ENCODE results near the gene MTUS2. TPM values are rescaled to one million over a fixed set of nuclear protein-coding genes. Genes with fewer than 3 reads are reported as not detected.

MTUS2 gene
- total RNA-seq, 1 experiment from 2014 or later, result 0.17 TPM

- H3K27me3 ChIP-seq (ENCODE audit: control insufficient read depth, insufficient read depth, low read length), result no peaks in the 10 kb centered on the region
- H3K36me3 ChIP-seq (replicated peaks; ENCODE audit: control insufficient read depth, insufficient read depth, low read length), result peaks cover 8% of the 10 kb centered on the region
- DNase-seq, result no peak
- no peak overlapping the region for H3K4me3 ChIP-seq (ENCODE audit: insufficient read depth, low read depth, low read length)
Measured at GRCh38 chr13:29538652-29539040, 718.5 kb downstream of the MTUS2 start.

DNA sequence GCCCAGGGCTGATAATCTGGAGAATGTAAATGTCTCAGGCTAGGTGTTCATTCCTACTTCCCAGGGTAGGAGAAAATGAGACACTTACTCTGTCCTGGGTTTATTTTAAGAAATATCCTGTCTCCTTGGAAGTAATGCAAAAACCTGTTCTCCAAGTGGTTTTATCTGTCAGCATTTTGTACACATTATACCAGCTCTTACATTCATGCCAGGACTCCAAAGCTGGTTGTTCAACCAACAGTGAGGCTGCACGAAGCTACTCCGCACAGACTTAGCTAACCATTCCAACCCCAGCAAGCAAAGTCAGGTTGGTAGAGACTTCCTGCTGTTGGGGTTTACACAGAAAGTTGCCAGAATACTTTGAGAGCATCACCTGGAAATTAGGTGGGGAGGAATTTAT, 719.7 kb downstream of the MTUS2 start:
- Histone ChIP-seq H3K36me3 (replicated peaks; ENCODE audit: control insufficient read depth, insufficient read depth, low read length) (peaks cover 8% of the 10 kb centered on the region), H3K4me3 (ENCODE audit: insufficient read depth, low read depth, low read length) (no peak overlapping the region), H3K27me3 (ENCODE audit: control insufficient read depth, insufficient read depth, low read length) (no peaks in the 10 kb centered on the region)
- no peak for DNase-seq

DNA sequence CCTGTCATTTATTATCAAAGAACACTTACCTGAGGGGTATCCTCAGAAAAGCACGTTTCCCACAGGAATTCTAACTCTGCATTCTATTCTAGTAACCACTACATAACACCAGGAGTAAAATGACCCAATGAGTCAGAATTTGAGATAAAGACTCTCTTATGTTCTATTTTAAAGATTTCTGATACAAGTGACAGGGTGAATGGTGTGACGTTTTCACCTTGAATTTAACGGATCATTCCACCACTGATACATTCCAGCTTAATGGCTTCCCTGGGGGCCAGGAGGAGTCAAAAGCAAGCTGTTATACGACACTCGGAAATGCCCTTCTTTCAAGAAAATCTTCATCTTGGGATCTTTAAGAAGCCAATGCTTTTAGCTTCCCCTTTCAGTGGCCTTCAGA, 720.2 kb downstream of the MTUS2 start:
- Histone ChIP-seq H3K27me3 (ENCODE audit: control insufficient read depth, insufficient read depth, low read length) (no peaks in the 10 kb centered on the region), H3K36me3 (replicated peaks; ENCODE audit: control insufficient read depth, insufficient read depth, low read length) (peaks cover 8% of the 10 kb centered on the region), H3K4me3 (ENCODE audit: insufficient read depth, low read depth, low read length) (no peak overlapping the region)
- no peak for DNase-seq

DNA sequence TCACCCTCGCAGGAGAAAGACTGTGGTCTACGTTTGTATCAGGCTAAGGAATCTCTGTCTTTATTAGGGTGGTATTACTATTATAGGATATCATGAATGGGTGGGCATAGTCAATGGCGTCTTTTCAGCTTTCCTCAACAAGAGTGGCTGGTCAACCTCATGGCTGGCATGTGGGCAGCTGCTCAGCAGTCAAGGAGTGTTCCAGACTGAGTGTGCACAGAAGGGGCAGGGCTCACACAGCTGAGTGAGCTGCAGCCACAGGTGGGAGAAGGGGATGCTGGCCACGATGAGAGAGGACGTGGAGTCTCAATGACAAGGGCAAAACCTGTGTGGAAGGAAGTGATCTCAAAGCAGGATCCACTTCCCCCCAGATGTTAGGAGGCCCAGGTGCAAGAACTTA, 720.7 kb downstream of the MTUS2 start:
- Histone ChIP-seq H3K4me3 (ENCODE audit: insufficient read depth, low read depth, low read length) (no peak overlapping the region), H3K36me3 (replicated peaks; ENCODE audit: control insufficient read depth, insufficient read depth, low read length) (peaks cover 7% of the 10 kb centered on the region), H3K27me3 (ENCODE audit: control insufficient read depth, insufficient read depth, low read length) (no peaks in the 10 kb centered on the region)
- no peak for DNase-seq

- no peak overlapping the region for H3K4me3 ChIP-seq (ENCODE audit: insufficient read depth, low read depth, low read length)
- H3K27me3 ChIP-seq (ENCODE audit: control insufficient read depth, insufficient read depth, low read length), result no peaks in the 10 kb centered on the region
- no peak for DNase-seq
- peaks cover 3% of the 10 kb centered on the region for H3K36me3 ChIP-seq (replicated peaks; ENCODE audit: control insufficient read depth, insufficient read depth, low read length)
Measured at GRCh38 chr13:29541400-29541799, 721.3 kb downstream of the MTUS2 start.

DNA sequence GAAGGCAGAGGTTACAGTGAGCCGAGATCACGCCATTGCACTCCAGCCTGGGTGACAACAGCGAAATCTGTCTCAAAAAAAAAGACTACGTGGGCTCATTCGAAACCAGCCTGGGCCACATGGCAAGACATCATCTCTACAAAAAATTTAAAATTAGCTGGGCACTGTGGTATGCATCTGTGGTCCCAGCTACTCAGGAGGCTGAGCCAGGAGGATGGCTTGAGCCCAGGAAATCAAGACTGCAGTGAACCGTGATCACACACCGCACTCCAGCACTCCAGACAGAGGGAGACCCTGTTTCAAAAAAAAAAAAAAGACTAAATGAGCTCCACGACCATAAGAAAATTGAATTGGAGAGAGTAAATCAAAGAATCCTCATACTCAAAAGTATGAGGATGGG, 722.2 kb downstream of the MTUS2 start:
- peaks cover 3% of the 10 kb centered on the region for H3K36me3 ChIP-seq (replicated peaks; ENCODE audit: control insufficient read depth, insufficient read depth, low read length)
- no peaks in the 10 kb centered on the region for H3K27me3 ChIP-seq (ENCODE audit: control insufficient read depth, insufficient read depth, low read length)
- no peak overlapping the region for H3K4me3 ChIP-seq (ENCODE audit: insufficient read depth, low read depth, low read length)
- no peak for DNase-seq

DNA sequence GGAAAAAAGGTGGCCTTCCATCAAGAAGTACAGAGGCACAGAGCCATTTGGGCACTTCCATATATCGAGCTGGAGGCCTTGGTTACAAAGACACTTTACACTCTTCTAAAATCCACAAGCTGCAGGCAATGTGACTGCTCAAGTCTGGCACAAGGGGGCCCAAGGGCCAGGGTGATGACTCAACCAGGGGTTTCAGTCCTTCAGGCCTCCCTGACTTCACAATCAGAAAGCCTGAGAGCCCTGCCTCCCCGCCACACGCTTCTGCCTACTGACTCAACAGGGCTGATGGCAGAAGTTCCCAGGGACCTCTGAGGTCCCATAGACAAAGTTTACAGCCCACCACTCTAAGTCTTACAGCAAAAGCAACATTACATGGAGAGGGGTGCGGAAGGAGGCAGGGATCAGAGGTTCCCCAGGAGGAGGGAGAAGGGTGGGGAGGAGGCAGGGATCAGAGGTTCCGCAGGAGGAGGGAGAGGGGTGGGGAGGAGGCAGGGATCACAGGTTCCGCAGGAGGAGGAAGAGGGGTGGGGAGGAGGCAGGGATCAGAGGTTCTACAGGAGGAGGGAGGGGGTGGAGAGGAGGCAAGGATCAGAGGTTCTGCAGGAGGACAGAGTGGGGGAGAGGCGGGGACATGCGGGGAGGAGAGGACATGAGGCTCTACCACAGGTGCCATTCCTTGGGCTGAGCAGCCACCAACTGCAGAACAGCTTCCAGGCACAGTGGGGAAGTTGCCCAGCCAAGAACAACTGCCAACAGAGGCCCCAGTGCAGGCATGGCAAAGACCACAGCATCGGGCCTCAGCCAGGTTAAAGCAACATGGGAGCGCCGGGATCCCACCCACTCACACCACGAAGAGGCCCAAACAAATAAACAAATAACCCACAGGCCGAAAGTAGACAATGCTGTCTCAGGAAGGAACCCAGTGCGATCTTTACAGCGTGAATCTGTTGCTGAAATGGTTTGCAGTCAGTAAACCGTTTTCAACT, 723.4 kb downstream of the MTUS2 start:
- Histone ChIP-seq H3K36me3 (replicated peaks; ENCODE audit: control insufficient read depth, insufficient read depth, low read length) (peaks cover 3% of the 10 kb centered on the region), H3K4me3 (ENCODE audit: insufficient read depth, low read depth, low read length) (no peak overlapping the region), H3K27me3 (ENCODE audit: control insufficient read depth, insufficient read depth, low read length) (no peaks in the 10 kb centered on the region)
- DNase-seq, result no peak

GRCh38 chr13:29545988-29546387, 725.8 kb downstream of the MTUS2 start:
- Histone ChIP-seq H3K27me3 (ENCODE audit: control insufficient read depth, insufficient read depth, low read length) (no peaks in the 10 kb centered on the region), H3K4me3 (ENCODE audit: insufficient read depth, low read depth, low read length) (no peak overlapping the region), H3K36me3 (replicated peaks; ENCODE audit: control insufficient read depth, insufficient read depth, low read length) (peaks cover 8% of the 10 kb centered on the region)
- no peak for DNase-seq

DNA sequence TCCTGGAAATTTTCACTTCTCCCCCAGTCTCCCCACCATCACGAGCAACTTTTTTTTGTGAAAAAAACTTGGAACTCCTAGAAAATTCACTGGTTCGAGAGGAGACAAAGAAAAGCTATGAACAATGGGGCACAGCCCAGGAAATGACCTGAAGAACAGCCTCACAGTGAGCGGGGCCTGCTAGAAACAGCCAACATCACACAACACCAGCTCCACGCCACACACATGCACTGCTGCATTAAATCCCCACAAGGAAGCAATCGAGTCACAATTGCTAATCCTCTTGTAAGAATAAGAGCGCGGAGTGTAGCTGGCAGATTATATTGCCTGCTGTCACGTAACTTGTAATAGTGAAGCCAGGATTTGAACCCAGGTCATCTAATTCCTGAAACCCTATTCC, 726.5 kb downstream of the MTUS2 start:
- Histone ChIP-seq H3K36me3 (replicated peaks; ENCODE audit: control insufficient read depth, insufficient read depth, low read length) (peaks cover 10% of the 10 kb centered on the region), H3K4me3 (ENCODE audit: insufficient read depth, low read depth, low read length) (no peak overlapping the region), H3K27me3 (ENCODE audit: control insufficient read depth, insufficient read depth, low read length) (no peaks in the 10 kb centered on the region)
- no peak for DNase-seq

GRCh38 chr13:29547153-29547552, 727.0 kb downstream of the MTUS2 start:
- Histone ChIP-seq H3K36me3 (replicated peaks; ENCODE audit: control insufficient read depth, insufficient read depth, low read length) (peaks cover 12% of the 10 kb centered on the region), H3K27me3 (ENCODE audit: control insufficient read depth, insufficient read depth, low read length) (no peaks in the 10 kb centered on the region), H3K4me3 (ENCODE audit: insufficient read depth, low read depth, low read length) (no peak overlapping the region)
- no peak for DNase-seq

DNA sequence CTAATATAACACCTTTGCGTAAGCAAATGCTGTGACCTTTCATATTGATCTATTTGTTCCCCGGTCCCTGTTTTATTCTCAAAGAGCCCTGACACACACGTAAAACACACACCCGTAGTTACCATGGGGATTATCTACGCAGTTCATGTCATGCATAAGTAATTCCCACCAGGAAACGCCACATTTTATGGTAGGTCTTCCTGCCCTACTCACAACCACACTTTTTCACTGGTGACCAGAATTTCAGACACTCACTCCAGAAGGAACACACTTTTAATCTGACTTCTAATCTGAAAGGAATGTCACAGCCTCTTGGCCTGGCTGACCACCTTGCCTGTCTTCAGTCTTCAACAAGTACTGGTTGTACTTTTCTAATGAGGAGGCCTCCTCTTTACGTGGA, 728.6 kb downstream of the MTUS2 start:
- no peak for DNase-seq
- Histone ChIP-seq H3K4me3 (ENCODE audit: insufficient read depth, low read depth, low read length) (no peak overlapping the region), H3K27me3 (ENCODE audit: control insufficient read depth, insufficient read depth, low read length) (no peaks in the 10 kb centered on the region), H3K36me3 (replicated peaks; ENCODE audit: control insufficient read depth, insufficient read depth, low read length) (peaks cover 18% of the 10 kb centered on the region)

DNA sequence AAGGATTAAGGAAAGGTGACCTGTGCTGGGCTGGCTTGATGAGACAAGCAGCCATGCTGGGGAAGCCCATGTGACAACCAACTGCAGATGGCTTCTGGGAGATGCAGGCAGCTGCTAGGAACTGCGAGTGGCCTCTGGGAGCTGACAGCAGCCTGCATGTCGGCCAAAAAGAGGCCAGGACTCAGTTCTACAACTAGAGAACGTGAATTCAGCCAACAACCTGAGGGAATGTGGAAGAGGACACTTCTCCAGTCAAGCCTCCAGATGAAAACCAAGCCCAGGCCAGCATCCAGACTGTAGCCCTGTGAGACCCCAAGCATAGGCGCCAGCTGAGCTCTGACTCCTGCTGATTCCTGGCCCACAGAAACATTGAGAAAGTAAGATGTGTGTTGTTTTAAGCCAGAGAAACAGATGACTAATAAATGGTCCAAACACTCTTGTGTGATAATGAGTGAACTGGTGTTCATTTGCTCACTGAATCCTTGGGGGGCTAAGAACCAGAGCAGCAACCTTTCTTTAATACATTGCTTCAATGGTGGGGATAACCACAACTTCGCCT, 730.4 kb downstream of the MTUS2 start:
- H3K27me3 ChIP-seq (ENCODE audit: control insufficient read depth, insufficient read depth, low read length), result no peaks in the 10 kb centered on the region
- H3K36me3 ChIP-seq (replicated peaks; ENCODE audit: control insufficient read depth, insufficient read depth, low read length), result peaks cover 18% of the 10 kb centered on the region
- H3K4me3 ChIP-seq (ENCODE audit: insufficient read depth, low read depth, low read length), result no peak overlapping the region
- no peak for DNase-seq

DNA sequence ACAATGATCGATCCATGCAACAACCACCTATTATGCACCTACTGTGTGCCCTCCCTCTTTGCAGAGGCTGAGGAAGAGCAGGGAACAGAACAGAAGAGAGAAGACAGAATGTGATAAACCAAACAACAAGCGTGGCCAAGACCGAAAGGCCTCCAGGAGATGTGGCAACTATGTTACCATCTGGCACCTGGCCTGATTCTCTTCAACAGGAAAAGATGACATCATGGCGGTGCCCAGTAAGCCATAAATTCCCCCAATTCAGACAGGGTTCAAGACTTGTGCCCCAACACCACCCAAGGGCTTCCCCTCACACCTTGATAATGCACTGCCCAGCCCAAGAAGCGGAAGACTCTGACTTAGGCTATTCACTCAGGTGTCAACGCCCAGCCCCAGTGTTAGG, 731.1 kb downstream of the MTUS2 start:
- Histone ChIP-seq H3K4me3 (ENCODE audit: insufficient read depth, low read depth, low read length) (no peak overlapping the region), H3K36me3 (replicated peaks; ENCODE audit: control insufficient read depth, insufficient read depth, low read length) (peaks cover 17% of the 10 kb centered on the region), H3K27me3 (ENCODE audit: control insufficient read depth, insufficient read depth, low read length) (no peaks in the 10 kb centered on the region)
- no peak for DNase-seq

All from H7 (cell line).